GM23338 (cell line): ENCODE measurements around the gene XXYLT1. TPM values are rescaled to one million over a fixed set of nuclear protein-coding genes. Genes with fewer than 3 reads are reported as not detected.

Experiments
- ATAC-seq: fragments of 200-7000 bp; cut with Tn5 transposase; 3 replicates; pipeline ENCODE4 v1.9.1; 2020
- DNase-seq: peaks from one replicate; pipeline ENCODE4 v3.0.0-alpha.2; 2015; ENCODE audit warnings: low spot score
- H2AFZ ChIP-seq: fragments of 200-600 bp; sonication (generic); 2 replicates; pipeline ENCODE4 v1.8.0; 2016; ENCODE audit warnings: antibody characterized with exemption, mild to moderate bottlenecking, moderate library complexity
- H3F3A ChIP-seq: fragments of 200-600 bp; sonication (generic); replicated peaks from 2 replicates; pipeline ENCODE4 v1.8.0; 2017; ENCODE audit warnings: antibody characterized with exemption, mixed run types, low read depth
- H3K27ac ChIP-seq: fragments of 200-600 bp; sonication (generic); 2 replicates; pipeline ENCODE4 v1.6.1; 2016; ENCODE audit warnings: low read depth
- H3K27me3 ChIP-seq: fragments of 200-600 bp; sonication (generic); 2 replicates; pipeline ENCODE4 v1.8.0; 2016; ENCODE audit warnings: mild to moderate bottlenecking, mixed run types, moderate library complexity; ENCODE audit not compliant: insufficient read depth
- H3K36me3 ChIP-seq: fragments of 200-600 bp; sonication (generic); 2 replicates; pipeline ENCODE4 v1.8.0; 2016; ENCODE audit warnings: mild to moderate bottlenecking; ENCODE audit not compliant: insufficient read depth
- H3K4me1 ChIP-seq: fragments of 200-600 bp; sonication (generic); 2 replicates; pipeline ENCODE4 v1.8.0; 2016; ENCODE audit warnings: mild to moderate bottlenecking, moderate library complexity; ENCODE audit not compliant: insufficient read depth
- H3K4me2 ChIP-seq: fragments of 200-600 bp; sonication (generic); 2 replicates; pipeline ENCODE4 v1.7.1; 2017; ENCODE audit warnings: mixed run types
- H3K4me3 ChIP-seq: fragments of 200-600 bp; sonication (generic); 2 replicates; pipeline ENCODE4 v1.6.1; 2016; ENCODE audit warnings: mixed run types
- H3K79me2 ChIP-seq: fragments of 200-600 bp; sonication (generic); replicated peaks from 2 replicates; pipeline ENCODE4 v1.8.0; 2017; ENCODE audit warnings: mild to moderate bottlenecking; ENCODE audit not compliant: insufficient read depth
- H3K9me2 ChIP-seq: fragments of 200-600 bp; sonication (generic); 2 replicates; pipeline ENCODE4 v1.8.0; 2017; ENCODE audit not compliant: insufficient read depth
- H4K20me1 ChIP-seq: fragments of 200-600 bp; sonication (generic); replicated peaks from 2 replicates; pipeline ENCODE4 v1.8.0; 2017; ENCODE audit warnings: mild to moderate bottlenecking; ENCODE audit not compliant: insufficient read depth
- H3K27ac Mint-ChIP-seq: 2 replicates; pipeline ENCODE4 v1.8.0; 2020; ENCODE audit warnings: inconsistent platforms, mild to moderate bottlenecking, moderate library complexity, mixed read lengths
- H3K27me3 Mint-ChIP-seq: 3 replicates; pipeline ENCODE4 v1.8.0; 2022; ENCODE audit warnings: low read depth, mild to moderate bottlenecking, moderate library complexity, mixed read lengths, inconsistent platforms; ENCODE audit not compliant: insufficient read depth, poor library complexity
- H3K36me3 Mint-ChIP-seq: 3 replicates; pipeline ENCODE4 v1.8.0; 2021; ENCODE audit warnings: low read depth, mild to moderate bottlenecking, inconsistent platforms, moderate library complexity, mixed read lengths
- H3K4me1 Mint-ChIP-seq: 3 replicates; pipeline ENCODE4 v1.8.0; 2020; ENCODE audit warnings: mild to moderate bottlenecking, inconsistent platforms, mixed read lengths
- H3K4me3 Mint-ChIP-seq: 3 replicates; pipeline ENCODE4 v1.8.0; 2021; ENCODE audit warnings: moderate library complexity, mild to moderate bottlenecking, inconsistent platforms, mixed read lengths
- H3K9me3 Mint-ChIP-seq: 3 replicates; pipeline ENCODE4 v1.8.0; 2020; ENCODE audit warnings: moderate library complexity, mild to moderate bottlenecking, inconsistent platforms, mixed read lengths
- EZH2 ChIP-seq: fragments of 200-600 bp; sonication (generic); IDR thresholded peaks from one replicate; pipeline ENCODE4 v1.8.0; 2017; ENCODE audit warnings: antibody characterized with exemption, mild to moderate bottlenecking, low read depth; ENCODE audit not compliant: unreplicated experiment
- EZH2phosphoT487 ChIP-seq: fragments of 200-600 bp; sonication (generic); IDR thresholded peaks from one replicate; pipeline ENCODE4 v1.8.1; 2018; ENCODE audit warnings: antibody characterized with exemption; ENCODE audit not compliant: unreplicated experiment
- NANOG ChIP-seq: IDR thresholded peaks from 2 replicates; pipeline ENCODE4 v1.6.1; 2016; ENCODE audit warnings: antibody characterized with exemption, borderline replicate concordance
- POLR2AphosphoS5 ChIP-seq: IDR thresholded peaks from 2 replicates; pipeline ENCODE4 v1.6.1; 2016; ENCODE audit warnings: antibody characterized with exemption, low read depth
- STAT1 ChIP-seq: IDR thresholded peaks from one replicate; pipeline ENCODE4 v1.6.1; 2016; ENCODE audit warnings: antibody characterized with exemption; ENCODE audit not compliant: unreplicated experiment
- polyA plus RNA-seq: library from polyadenylated mRNA; unstranded; fragments of >200 nt; fragmentation: Nextera tagmentation; extraction: Ambion mirVana; gene quantifications from 2 replicates; pipeline ENCODE4 v1.2.1, GENCODE V29; 2016
- total RNA-seq: library from RNA; depleted of rRNA; stranded (reverse); fragments of >200 nt; shearing (Covaris generic); gene quantifications from 2 replicates; pipeline ENCODE4 v1.2.3, GENCODE V29; 2014
- TF ChIP-seq, protein P1 (sequence below): fragments of 250-450 bp; sonication (Bioruptor Pico); IDR thresholded peaks from 2 replicates; pipeline ENCODE4 v1.5.0; 2020; ENCODE audit warnings: mild to moderate bottlenecking, moderate library complexity
- TF ChIP-seq, protein P2 (sequence below), 2 experiments: fragments of 200-600 bp in 1 of 2; sonication (generic) in 1 of 2; conservative IDR thresholded peaks; 2 replicates each; pipeline versions ENCODE4 v1.5.1 to v1.6.1; 2016 to 2017; ENCODE audit warnings: antibody characterized with exemption in 2 of 2, low read depth in 2 of 2, mild to moderate bottlenecking in 2 of 2, moderate library complexity in 1 of 2

Gene XXYLT1
- total and polyA plus RNA-seq, 2 experiments from 2014 or later, result 13.5 to 34.8 TPM

DNA sequence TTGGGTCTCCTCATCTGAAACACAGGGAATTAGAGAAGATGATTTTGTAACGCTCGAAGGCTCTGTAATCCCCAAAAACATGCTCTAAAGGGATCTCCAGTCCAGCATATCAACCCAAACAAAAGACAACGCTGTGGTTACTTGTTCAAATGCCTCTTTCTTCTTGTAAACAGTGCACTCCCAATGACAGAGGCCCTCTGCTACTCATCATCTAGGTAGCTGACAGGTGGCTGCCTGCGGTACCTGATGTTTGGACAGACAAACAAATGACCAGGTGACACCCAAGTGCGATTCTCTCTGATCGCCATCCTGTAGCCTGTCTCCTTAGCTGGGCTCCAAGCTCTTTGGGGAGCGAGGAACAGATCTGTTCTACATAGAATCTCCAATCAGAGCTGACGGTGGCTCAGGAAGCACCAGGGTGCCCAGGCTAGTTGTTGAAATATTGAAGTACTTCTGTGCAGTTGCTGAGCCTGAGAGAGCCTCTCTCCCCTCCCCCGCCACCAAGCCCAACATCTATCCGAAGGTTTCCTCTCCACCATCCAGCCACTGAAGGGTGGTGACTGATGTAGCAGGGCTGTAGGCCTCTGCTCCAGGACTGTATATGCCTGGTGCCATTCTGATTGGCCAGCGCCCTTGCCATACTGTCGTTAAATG lies 238.7 kb downstream of the XXYLT1 start (continued):
- TF ChIP-seq, protein P1, sequence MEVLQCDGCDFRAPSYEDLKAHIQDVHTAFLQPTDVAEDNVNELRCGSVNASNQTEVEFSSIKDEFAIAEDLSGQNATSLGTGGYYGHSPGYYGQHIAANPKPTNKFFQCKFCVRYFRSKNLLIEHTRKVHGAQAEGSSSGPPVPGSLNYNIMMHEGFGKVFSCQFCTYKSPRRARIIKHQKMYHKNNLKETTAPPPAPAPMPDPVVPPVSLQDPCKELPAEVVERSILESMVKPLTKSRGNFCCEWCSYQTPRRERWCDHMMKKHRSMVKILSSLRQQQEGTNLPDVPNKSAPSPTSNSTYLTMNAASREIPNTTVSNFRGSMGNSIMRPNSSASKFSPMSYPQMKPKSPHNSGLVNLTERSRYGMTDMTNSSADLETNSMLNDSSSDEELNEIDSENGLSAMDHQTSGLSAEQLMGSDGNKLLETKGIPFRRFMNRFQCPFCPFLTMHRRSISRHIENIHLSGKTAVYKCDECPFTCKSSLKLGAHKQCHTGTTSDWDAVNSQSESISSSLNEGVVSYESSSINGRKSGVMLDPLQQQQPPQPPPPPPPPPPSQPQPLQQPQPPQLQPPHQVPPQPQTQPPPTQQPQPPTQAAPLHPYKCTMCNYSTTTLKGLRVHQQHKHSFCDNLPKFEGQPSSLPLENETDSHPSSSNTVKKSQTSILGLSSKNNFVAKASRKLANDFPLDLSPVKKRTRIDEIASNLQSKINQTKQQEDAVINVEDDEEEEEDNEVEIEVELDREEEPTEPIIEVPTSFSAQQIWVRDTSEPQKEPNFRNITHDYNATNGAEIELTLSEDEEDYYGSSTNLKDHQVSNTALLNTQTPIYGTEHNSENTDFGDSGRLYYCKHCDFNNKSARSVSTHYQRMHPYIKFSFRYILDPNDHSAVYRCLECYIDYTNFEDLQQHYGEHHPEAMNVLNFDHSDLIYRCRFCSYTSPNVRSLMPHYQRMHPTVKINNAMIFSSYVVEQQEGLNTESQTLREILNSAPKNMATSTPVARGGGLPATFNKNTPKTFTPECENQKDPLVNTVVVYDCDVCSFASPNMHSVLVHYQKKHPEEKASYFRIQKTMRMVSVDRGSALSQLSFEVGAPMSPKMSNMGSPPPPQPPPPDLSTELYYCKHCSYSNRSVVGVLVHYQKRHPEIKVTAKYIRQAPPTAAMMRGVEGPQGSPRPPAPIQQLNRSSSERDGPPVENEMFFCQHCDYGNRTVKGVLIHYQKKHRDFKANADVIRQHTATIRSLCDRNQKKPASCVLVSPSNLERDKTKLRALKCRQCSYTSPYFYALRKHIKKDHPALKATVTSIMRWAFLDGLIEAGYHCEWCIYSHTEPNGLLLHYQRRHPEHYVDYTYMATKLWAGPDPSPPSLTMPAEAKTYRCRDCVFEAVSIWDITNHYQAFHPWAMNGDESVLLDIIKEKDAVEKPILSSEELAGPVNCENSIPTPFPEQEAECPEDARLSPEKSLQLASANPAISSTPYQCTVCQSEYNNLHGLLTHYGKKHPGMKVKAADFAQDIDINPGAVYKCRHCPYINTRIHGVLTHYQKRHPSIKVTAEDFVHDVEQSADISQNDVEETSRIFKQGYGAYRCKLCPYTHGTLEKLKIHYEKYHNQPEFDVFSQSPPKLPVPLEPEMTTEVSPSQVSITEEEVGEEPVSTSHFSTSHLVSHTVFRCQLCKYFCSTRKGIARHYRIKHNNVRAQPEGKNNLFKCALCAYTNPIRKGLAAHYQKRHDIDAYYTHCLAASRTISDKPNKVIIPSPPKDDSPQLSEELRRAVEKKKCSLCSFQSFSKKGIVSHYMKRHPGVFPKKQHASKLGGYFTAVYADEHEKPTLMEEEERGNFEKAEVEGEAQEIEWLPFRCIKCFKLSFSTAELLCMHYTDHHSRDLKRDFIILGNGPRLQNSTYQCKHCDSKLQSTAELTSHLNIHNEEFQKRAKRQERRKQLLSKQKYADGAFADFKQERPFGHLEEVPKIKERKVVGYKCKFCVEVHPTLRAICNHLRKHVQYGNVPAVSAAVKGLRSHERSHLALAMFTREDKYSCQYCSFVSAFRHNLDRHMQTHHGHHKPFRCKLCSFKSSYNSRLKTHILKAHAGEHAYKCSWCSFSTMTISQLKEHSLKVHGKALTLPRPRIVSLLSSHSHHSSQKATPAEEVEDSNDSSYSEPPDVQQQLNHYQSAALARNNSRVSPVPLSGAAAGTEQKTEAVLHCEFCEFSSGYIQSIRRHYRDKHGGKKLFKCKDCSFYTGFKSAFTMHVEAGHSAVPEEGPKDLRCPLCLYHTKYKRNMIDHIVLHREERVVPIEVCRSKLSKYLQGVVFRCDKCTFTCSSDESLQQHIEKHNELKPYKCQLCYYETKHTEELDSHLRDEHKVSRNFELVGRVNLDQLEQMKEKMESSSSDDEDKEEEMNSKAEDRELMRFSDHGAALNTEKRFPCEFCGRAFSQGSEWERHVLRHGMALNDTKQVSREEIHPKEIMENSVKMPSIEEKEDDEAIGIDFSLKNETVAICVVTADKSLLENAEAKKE (CRISPR knock-in tag), result no peak
- TF ChIP-seq STAT1, result no peak
- TF ChIP-seq NANOG, result no peak
- no peak for TF ChIP-seq EZH2phosphoT487
- no peak for TF ChIP-seq EZH2
- TF ChIP-seq, protein P2, sequence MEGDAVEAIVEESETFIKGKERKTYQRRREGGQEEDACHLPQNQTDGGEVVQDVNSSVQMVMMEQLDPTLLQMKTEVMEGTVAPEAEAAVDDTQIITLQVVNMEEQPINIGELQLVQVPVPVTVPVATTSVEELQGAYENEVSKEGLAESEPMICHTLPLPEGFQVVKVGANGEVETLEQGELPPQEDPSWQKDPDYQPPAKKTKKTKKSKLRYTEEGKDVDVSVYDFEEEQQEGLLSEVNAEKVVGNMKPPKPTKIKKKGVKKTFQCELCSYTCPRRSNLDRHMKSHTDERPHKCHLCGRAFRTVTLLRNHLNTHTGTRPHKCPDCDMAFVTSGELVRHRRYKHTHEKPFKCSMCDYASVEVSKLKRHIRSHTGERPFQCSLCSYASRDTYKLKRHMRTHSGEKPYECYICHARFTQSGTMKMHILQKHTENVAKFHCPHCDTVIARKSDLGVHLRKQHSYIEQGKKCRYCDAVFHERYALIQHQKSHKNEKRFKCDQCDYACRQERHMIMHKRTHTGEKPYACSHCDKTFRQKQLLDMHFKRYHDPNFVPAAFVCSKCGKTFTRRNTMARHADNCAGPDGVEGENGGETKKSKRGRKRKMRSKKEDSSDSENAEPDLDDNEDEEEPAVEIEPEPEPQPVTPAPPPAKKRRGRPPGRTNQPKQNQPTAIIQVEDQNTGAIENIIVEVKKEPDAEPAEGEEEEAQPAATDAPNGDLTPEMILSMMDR (conservative IDR thresholded peaks at IDR 0.05; ENCODE audit: low read depth in 2 of 2), result no peak
- no peak for TF ChIP-seq POLR2AphosphoS5

DNA sequence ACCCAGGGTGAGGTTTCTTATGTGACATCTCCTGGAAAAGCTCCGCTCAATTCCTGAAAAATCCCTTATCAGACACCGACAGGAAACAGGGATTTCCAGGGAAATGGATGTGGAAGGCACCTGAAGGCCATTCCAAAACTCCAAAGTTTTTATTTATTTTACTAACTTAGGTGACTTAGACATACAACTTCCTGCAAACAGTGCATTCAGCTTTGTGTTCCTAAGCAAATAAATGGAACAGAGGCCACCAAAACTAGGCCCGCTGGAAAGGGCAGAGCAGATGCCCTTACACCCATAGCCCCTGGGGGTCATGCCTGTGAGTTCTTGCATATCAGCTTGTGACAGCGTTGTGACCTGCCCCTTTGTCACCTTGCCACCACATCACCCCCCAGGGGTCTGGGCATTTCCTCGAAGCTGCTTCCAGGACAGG lies 239.4 kb downstream of the XXYLT1 start:
- Histone ChIP-seq H3K9me2 (no peaks in the 10 kb centered on the region), H3K79me2 (no peaks in the 10 kb centered on the region), H3K36me3 (no peaks in the 10 kb centered on the region), H3F3A (no peaks in the 10 kb centered on the region), H3K4me1 (peaks cover 22% of the 10 kb centered on the region), H3K4me2 (no peak overlapping the region), H4K20me1 (no peaks in the 10 kb centered on the region), H3K4me3 (no peak overlapping the region), H2AFZ (peak overlapping the region; percentile 84), H3K27ac (no peak overlapping the region), H3K27me3 (no peaks in the 10 kb centered on the region)
- Mint-ChIP-seq H3K27ac (no peak overlapping the region), H3K4me3 (no peak overlapping the region), H3K36me3 (no peaks in the 10 kb centered on the region), H3K9me3 (no peaks in the 10 kb centered on the region), H3K4me1 (peaks cover 40% of the 10 kb centered on the region), H3K27me3 (peaks cover 8% of the 10 kb centered on the region)
- ATAC-seq (no peak), DNase-seq (no peak)
- TF ChIP-seq, protein P1 (CRISPR knock-in tag), result no peak
- no peak for TF ChIP-seq EZH2
- TF ChIP-seq EZH2phosphoT487, result no peak
- no peak for TF ChIP-seq NANOG
